HG03575 (cell line): ENCODE results near the gene MIER2.

Experiments used
- ATAC-seq: cut with Tn5 transposase; IDR thresholded peaks from one replicate; pipeline ENCODE4 v1.9.1; 2021; ENCODE audit not compliant: unreplicated experiment, insufficient number of reproducible peaks, low FRiP score; ENCODE audit errors: extremely low read depth

Gene MIER2

GRCh38 chr19:293436-294110, 51.0 kb downstream of the MIER2 start:
- no peak for ATAC-seq

GRCh38 chr19:292951-293350, 51.6 kb downstream of the MIER2 start:
- no peak for ATAC-seq

- ATAC-seq: no peak
Observed at GRCh38 chr19:292281-292884, 52.2 kb downstream of the MIER2 start.

GRCh38 chr19:291561-292280, 52.9 kb downstream of the MIER2 start:
- no peak for ATAC-seq

GRCh38 chr19:291006-291521, 53.5 kb downstream of the MIER2 start, which contains the start of gene PLPP2:
Gene PLPP2, minus strand, starts transcription at chr19:291403. Its CDS starts 67 bp downstream, at chr19:291336.
- ATAC-seq: no peak

- ATAC-seq: no peak
Observed at GRCh38 chr19:290372-291005, 54.1 kb downstream of the MIER2 start.

- ATAC-seq: no peak
Observed at GRCh38 chr19:289651-290371, 54.8 kb downstream of the MIER2 start.

GRCh38 chr19:288911-289310, 55.7 kb downstream of the MIER2 start:
- ATAC-seq: no peak

GRCh38 chr19:287381-287871, 57.2 kb downstream of the MIER2 start:
- no peak for ATAC-seq

GRCh38 chr19:283395-283794, 61.2 kb downstream of the MIER2 start:
- no peak for ATAC-seq

- ATAC-seq: no peak
Observed at GRCh38 chr19:282501-282900, 62.1 kb downstream of the MIER2 start.

- ATAC-seq: no peak
Observed at GRCh38 chr19:281992-282391, 62.6 kb downstream of the MIER2 start.

- no peak for ATAC-seq
Observed at GRCh38 chr19:281156-281853, 63.3 kb downstream of the MIER2 start.

GRCh38 chr19:280541-281009, 64.0 kb downstream of the MIER2 start:
- ATAC-seq: no peak

- no peak for ATAC-seq
Observed at GRCh38 chr19:279656-280055, 64.9 kb downstream of the MIER2 start.

- no peak for ATAC-seq
Observed at GRCh38 chr19:279231-279630, 65.4 kb downstream of the MIER2 start.

- ATAC-seq: no peak
Observed at GRCh38 chr19:277581-278165, 66.9 kb downstream of the MIER2 start.

GRCh38 chr19:277131-277530, 67.5 kb downstream of the MIER2 start:
- ATAC-seq: no peak
